IMR-90 (cell line): ENCODE data around the gene DPH7. TPM values are rescaled to one million over a fixed set of nuclear protein-coding genes. Genes with fewer than 3 reads are reported as not detected.
"Not testable (repeated sequence)": the region's sequence is repeated elsewhere in the genome, so short reads cannot be mapped to it uniquely, and the experiment has no call there.

ENCODE experiments used
- ATAC-seq: fragments of 200-7000 bp; cut with Tn5 transposase; 2 replicates; pipeline ENCODE4 v1.9.1; 2020; ENCODE audit warnings: low read depth, mild to moderate bottlenecking, moderate library complexity
- BruUV-seq: library from RNA; stranded (reverse); fragments of 400-500 nt; replicated peaks from 2 replicates; lab custom pipeline; 2021; lab: Mats Ljungman, UMichigan
- CTCF ChIA-PET: fragments of 300-600 bp; formaldehyde crosslinking; extraction: SDS; loops from one replicate; lab custom pipeline; 2021; ENCODE audit warnings: antibody characterized with exemption; lab: Yijun Ruan, JAX
- POLR2A ChIA-PET: fragments of 300-600 bp; sonication (Branson Sonifier 250); formaldehyde crosslinking; loops from one replicate; lab custom pipeline; 2022; ENCODE audit warnings: antibody characterized with exemption; ENCODE audit not compliant: unreplicated experiment; lab: Charles Lee
- DNase-seq: peaks from one replicate; pipeline ENCODE4 v3.0.0; 2013
- H2AFZ ChIP-seq: replicated peaks from 2 replicates; pipeline ENCODE3; 2013; ENCODE audit warnings: low read length, mild to moderate bottlenecking; ENCODE audit not compliant: poor library complexity
- H2AK5ac ChIP-seq: 2 replicates; pipeline ENCODE4 v1.6.1; 2013; ENCODE audit warnings: low read depth, low read length, inconsistent platforms
- H2AK9ac ChIP-seq: replicated peaks from 2 replicates; pipeline ENCODE3; 2013; ENCODE audit warnings: mild to moderate bottlenecking, low read depth, low read length, moderate library complexity; ENCODE audit not compliant: poor library complexity
- H2BK120ac ChIP-seq: 2 replicates; pipeline ENCODE4 v1.6.1; 2013; ENCODE audit warnings: low read depth, low read length, inconsistent platforms
- H2BK15ac ChIP-seq: 3 replicates; pipeline ENCODE4 v1.6.1; 2013; ENCODE audit warnings: low read depth, low read length, inconsistent platforms
- H2BK20ac ChIP-seq: 2 replicates; pipeline ENCODE4 v1.6.1; 2013; ENCODE audit warnings: low read depth, mild to moderate bottlenecking, inconsistent platforms, low read length, moderate library complexity
- H2BK5ac ChIP-seq: 2 replicates; pipeline ENCODE4 v1.6.1; 2013; ENCODE audit warnings: mild to moderate bottlenecking, low read depth, low read length, inconsistent platforms; ENCODE audit not compliant: poor library complexity, severe bottlenecking
- H3K14ac ChIP-seq: replicated peaks from 2 replicates; pipeline ENCODE4 v1.6.1; 2013; ENCODE audit warnings: low read depth, low read length, inconsistent platforms
- H3K18ac ChIP-seq: 2 replicates; pipeline ENCODE4 v1.6.1; 2013; ENCODE audit warnings: low read depth, low read length, control low read depth
- H3K23ac ChIP-seq: 2 replicates; pipeline ENCODE4 v1.6.1; 2013; ENCODE audit warnings: low read depth, low read length, inconsistent platforms
- H3K27ac ChIP-seq: 2 replicates; pipeline ENCODE4 v1.5.1; 2013; ENCODE audit warnings: mild to moderate bottlenecking, control low read depth, low read length; ENCODE audit not compliant: insufficient read depth
- H3K27me3 ChIP-seq: 2 replicates; pipeline ENCODE4 v1.6.1; 2013; ENCODE audit warnings: low read length; ENCODE audit not compliant: control insufficient read depth, insufficient read depth
- H3K36me3 ChIP-seq: 2 replicates; pipeline ENCODE4 v1.6.1; 2013; ENCODE audit warnings: low read length, mixed read lengths; ENCODE audit not compliant: control insufficient read depth, insufficient read depth
- H3K4ac ChIP-seq: 2 replicates; pipeline ENCODE4 v1.6.1; 2013; ENCODE audit warnings: low read depth, low read length, inconsistent platforms
- H3K4me1 ChIP-seq: 2 replicates; pipeline ENCODE4 v1.6.1; 2013; ENCODE audit warnings: low read length, mixed read lengths; ENCODE audit not compliant: control insufficient read depth, insufficient read depth
- H3K4me2 ChIP-seq: 2 replicates; pipeline ENCODE4 v1.6.1; 2013; ENCODE audit warnings: low read depth, mild to moderate bottlenecking, control low read depth, low read length, moderate library complexity
- H3K4me3 ChIP-seq: 2 replicates; pipeline ENCODE4 v1.5.1; 2013; ENCODE audit warnings: low read depth, mild to moderate bottlenecking, control low read depth, low read length, moderate library complexity; ENCODE audit not compliant: insufficient read depth
- H3K56ac ChIP-seq: 2 replicates; pipeline ENCODE4 v1.6.1; 2013; ENCODE audit warnings: low read length, inconsistent platforms; ENCODE audit not compliant: insufficient read depth; ENCODE audit errors: extremely low read depth
- H3K79me1 ChIP-seq, 2 experiments: 2 replicates each; pipeline ENCODE4 v1.6.1; 2013; ENCODE audit warnings: low read length in 2 of 2, inconsistent platforms in 1 of 2, low read depth in 1 of 2
- H3K9ac ChIP-seq: 2 replicates; pipeline ENCODE4 v1.6.1; 2013; ENCODE audit warnings: low read depth, low read length, control low read depth
- H3K9me1 ChIP-seq: 2 replicates; pipeline ENCODE4 v1.6.1; 2013; ENCODE audit warnings: low read length, inconsistent platforms; ENCODE audit not compliant: insufficient read depth
- H3K9me3 ChIP-seq: 2 replicates; pipeline ENCODE4 v1.6.1; 2013; ENCODE audit warnings: low read length; ENCODE audit not compliant: control insufficient read depth, insufficient read depth
- H4K20me1 ChIP-seq: 2 replicates; pipeline ENCODE4 v1.6.1; 2013; ENCODE audit warnings: low read length, inconsistent platforms; ENCODE audit not compliant: insufficient read depth
- H4K5ac ChIP-seq: 2 replicates; pipeline ENCODE4 v1.6.1; 2013; ENCODE audit warnings: mild to moderate bottlenecking, low read depth, low read length, control low read depth
- H4K8ac ChIP-seq, 2 experiments: 2 replicates each; pipeline ENCODE4 v1.6.1; 2013; ENCODE audit warnings: low read depth in 2 of 2, low read length in 2 of 2, control low read depth in 1 of 2, inconsistent platforms in 1 of 2
- H4K91ac ChIP-seq: 2 replicates; pipeline ENCODE4 v1.6.1; 2013; ENCODE audit warnings: low read depth, low read length, inconsistent platforms; ENCODE audit not compliant: insufficient read depth
- BHLHE40 ChIP-seq: fragments of 150-350 bp; IDR thresholded peaks from 2 replicates; pipeline ENCODE4 v1.6.1; 2016; ENCODE audit warnings: mild to moderate bottlenecking, low read depth, low read length
- RFX5 ChIP-seq: IDR thresholded peaks from 2 replicates; pipeline ENCODE4 v1.8.0; 2012; ENCODE audit warnings: low read depth, mild to moderate bottlenecking, low read length, moderate library complexity
- USF2 ChIP-seq: fragments of 150-350 bp; IDR thresholded peaks from 2 replicates; pipeline ENCODE4 v1.6.1; 2017; ENCODE audit warnings: mild to moderate bottlenecking, antibody characterized with exemption, low read length, low read depth
- whole genome bisulfite sequencing, 2 experiments: methylation state at CpG; one replicate each; pipeline versions ENCODE4 v1.1.5 to v1.1.7; 2013; ENCODE audit warnings: missing lambda C conversion rate in 2 of 2; ENCODE audit not compliant: insufficient read length in 1 of 2; ENCODE audit errors: extremely low coverage in 2 of 2; 5-methylcytosine and 5-hydroxymethylcytosine counted together
- dilution Hi-C: fragments of 300-500 bp; cut with HindIII; formaldehyde crosslinking; loops from one replicate; pipeline ENCODE4 v1.14.3; 2018; ENCODE audit warnings: low sequenced_read_pairs; ENCODE audit not compliant: unreplicated experiment
- in situ Hi-C: fragments of 300-500 bp; cut with MboI; formaldehyde crosslinking; loops from 3 replicates; pipeline ENCODE4 v1.14.3; 2019; ENCODE audit warnings: low sequenced_read_pairs, inconsistent platforms, mixed read lengths
- intact Hi-C: fragments of 100-400 bp; cut with micrococcal nuclease; formaldehyde crosslinking; loops from 2 replicates; pipeline ENCODE4 v1.10.0; 2022
- polyA plus RNA-seq, 3 experiments: library from polyadenylated mRNA; depleted of rRNA; stranded (reverse); fragments of >200 nt; gene quantifications; 2 replicates each; pipeline ENCODE4 v1.2.3, GENCODE V29; 2012; ENCODE audit warnings: low replicate concordance in 1 of 3
- total RNA-seq: library from RNA; depleted of rRNA; stranded (reverse); fragments of >200 nt; gene quantifications from 2 replicates; pipeline ENCODE4 v1.2.3, GENCODE V29; 2012

The DPH7 gene
- total and polyA plus RNA-seq, 2 of the 4 experiments (the other 2 are of a cell fraction): 12.5 to 33.7 TPM

GRCh38 chr9:137551264-137552021, 27.3 kb downstream of the DPH7 start, which contains the start of gene MRPL41 (continued):
- TF ChIP-seq USF2 (no peak), RFX5 (no peak), BHLHE40 (no peak)

- H3K9me3 ChIP-seq, H2BK15ac ChIP-seq, H4K5ac ChIP-seq, H2BK120ac ChIP-seq, H4K20me1 ChIP-seq, BruUV-seq, H4K91ac ChIP-seq, H3K23ac ChIP-seq, POLR2A ChIA-PET, DNase-seq, CTCF ChIA-PET, H3K27me3 ChIP-seq, H2BK20ac ChIP-seq, intact Hi-C loops, dilution Hi-C loops, in situ Hi-C loops, ATAC-seq, H3K4me1 ChIP-seq, H3K56ac ChIP-seq, H3K18ac ChIP-seq, H3K9me1 ChIP-seq: not testable (repeated sequence)
- Histone ChIP-seq H3K36me3 (peaks cover 14% of the 10 kb centered on the region), H4K8ac (peak overlapping the region; percentile 75 to 80; a peak in 3 of 4 replicates), H2AFZ (peak overlapping the region; percentile 98), H3K14ac (peak overlapping the region; percentile 45; the same call in 1 of the 2 replicates), H2BK5ac (peak overlapping the region; percentile 21), H2AK5ac (peak overlapping the region; percentile 73; the same call in 1 of the 2 replicates), H3K9ac (peak overlapping the region; percentile 49), H3K4ac (0 out of 2 replicates have a peak overlapping the region, but pooled peaks have one; percentile 35), H2AK9ac (peak overlapping the region; percentile 81), H3K79me1 (peaks cover 13 to 28% of the 10 kb centered on the region in 2 experiments), H3K4me3 (peak overlapping the region; percentile 85), H3K4me2 (peak overlapping the region; percentile 74), H3K27ac (peak overlapping the region; percentile 57)
- 0% methylated on average over 1 of the region's 17 CpGs; no CpG with 5 or more reads in 1 of the 2 experiments for WGBS, 2 experiments
Measured at GRCh38 chr9:137550958-137551263, 27.8 kb downstream of the DPH7 start.
